Nephron progenitor cell (in vitro differentiated cells): ENCODE data around the gene VTN.

Experiments
- DNase-seq: peaks from one replicate; pipeline ENCODE4 v3.0.0; 2021
- H3K27ac Mint-ChIP-seq: 2 replicates; pipeline ENCODE4 v1.8.0; 2021; ENCODE audit warnings: mild to moderate bottlenecking, moderate library complexity, mixed read lengths
- H3K27me3 Mint-ChIP-seq: 2 replicates; pipeline ENCODE4 v1.8.0; 2021; ENCODE audit warnings: mild to moderate bottlenecking, low read depth, mixed read lengths; ENCODE audit not compliant: poor library complexity
- H3K36me3 Mint-ChIP-seq: 2 replicates; pipeline ENCODE4 v1.8.0; 2021; ENCODE audit warnings: low read depth, mixed read lengths
- H3K4me1 Mint-ChIP-seq: 2 replicates; pipeline ENCODE4 v1.8.0; 2021; ENCODE audit warnings: mixed read lengths
- H3K4me3 Mint-ChIP-seq: 2 replicates; pipeline ENCODE4 v1.8.0; 2021; ENCODE audit warnings: mild to moderate bottlenecking, moderate library complexity, mixed read lengths
- H3K9me3 Mint-ChIP-seq: 2 replicates; pipeline ENCODE4 v1.8.0; 2021; ENCODE audit warnings: mild to moderate bottlenecking, moderate library complexity, mixed read lengths
- TF ChIP-seq, protein P1 (sequence below): fragments of 200-600 bp; sonication (generic); IDR thresholded peaks from 2 replicates; pipeline ENCODE4 v1.5.0; 2021; ENCODE audit warnings: antibody characterized with exemption

Gene VTN

DNA sequence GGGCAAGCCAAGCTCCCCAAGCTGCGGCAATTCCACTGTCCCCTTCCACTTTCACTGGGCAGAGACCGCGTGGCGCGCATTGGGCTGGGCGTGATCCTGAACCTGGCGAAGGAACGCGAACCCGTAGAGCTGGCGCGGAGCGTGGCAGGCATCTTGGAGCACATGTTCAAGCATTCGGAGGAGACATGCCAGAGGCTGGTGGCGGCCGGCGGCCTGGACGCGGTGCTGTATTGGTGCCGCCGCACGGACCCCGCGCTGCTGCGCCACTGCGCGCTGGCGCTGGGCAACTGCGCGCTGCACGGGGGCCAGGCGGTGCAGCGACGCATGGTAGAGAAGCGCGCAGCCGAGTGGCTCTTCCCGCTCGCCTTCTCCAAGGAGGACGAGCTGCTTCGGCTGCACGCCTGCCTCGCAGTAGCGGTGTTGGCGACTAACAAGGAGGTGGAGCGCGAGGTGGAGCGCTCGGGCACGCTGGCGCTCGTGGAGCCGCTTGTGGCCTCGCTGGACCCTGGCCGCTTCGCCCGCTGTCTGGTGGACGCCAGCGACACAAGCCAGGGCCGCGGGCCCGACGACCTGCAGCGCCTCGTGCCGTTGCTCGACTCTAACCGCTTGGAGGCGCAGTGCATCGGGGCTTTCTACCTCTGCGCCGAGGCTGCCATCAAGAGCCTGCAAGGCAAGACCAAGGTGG is 11.2 kb upstream of the VTN start:
- Mint-ChIP-seq H3K4me3 (peak overlapping the region; percentile 37), H3K4me1 (peaks cover 7% of the 10 kb centered on the region), H3K27me3 (peaks cover 75% of the 10 kb centered on the region), H3K36me3 (peaks cover 9% of the 10 kb centered on the region), H3K9me3 (no peaks in the 10 kb centered on the region), H3K27ac (no peak overlapping the region)
- TF ChIP-seq, protein P1, sequence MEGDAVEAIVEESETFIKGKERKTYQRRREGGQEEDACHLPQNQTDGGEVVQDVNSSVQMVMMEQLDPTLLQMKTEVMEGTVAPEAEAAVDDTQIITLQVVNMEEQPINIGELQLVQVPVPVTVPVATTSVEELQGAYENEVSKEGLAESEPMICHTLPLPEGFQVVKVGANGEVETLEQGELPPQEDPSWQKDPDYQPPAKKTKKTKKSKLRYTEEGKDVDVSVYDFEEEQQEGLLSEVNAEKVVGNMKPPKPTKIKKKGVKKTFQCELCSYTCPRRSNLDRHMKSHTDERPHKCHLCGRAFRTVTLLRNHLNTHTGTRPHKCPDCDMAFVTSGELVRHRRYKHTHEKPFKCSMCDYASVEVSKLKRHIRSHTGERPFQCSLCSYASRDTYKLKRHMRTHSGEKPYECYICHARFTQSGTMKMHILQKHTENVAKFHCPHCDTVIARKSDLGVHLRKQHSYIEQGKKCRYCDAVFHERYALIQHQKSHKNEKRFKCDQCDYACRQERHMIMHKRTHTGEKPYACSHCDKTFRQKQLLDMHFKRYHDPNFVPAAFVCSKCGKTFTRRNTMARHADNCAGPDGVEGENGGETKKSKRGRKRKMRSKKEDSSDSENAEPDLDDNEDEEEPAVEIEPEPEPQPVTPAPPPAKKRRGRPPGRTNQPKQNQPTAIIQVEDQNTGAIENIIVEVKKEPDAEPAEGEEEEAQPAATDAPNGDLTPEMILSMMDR, result peak; percentile 41
- DNase-seq, result peak; percentile 70

DNA sequence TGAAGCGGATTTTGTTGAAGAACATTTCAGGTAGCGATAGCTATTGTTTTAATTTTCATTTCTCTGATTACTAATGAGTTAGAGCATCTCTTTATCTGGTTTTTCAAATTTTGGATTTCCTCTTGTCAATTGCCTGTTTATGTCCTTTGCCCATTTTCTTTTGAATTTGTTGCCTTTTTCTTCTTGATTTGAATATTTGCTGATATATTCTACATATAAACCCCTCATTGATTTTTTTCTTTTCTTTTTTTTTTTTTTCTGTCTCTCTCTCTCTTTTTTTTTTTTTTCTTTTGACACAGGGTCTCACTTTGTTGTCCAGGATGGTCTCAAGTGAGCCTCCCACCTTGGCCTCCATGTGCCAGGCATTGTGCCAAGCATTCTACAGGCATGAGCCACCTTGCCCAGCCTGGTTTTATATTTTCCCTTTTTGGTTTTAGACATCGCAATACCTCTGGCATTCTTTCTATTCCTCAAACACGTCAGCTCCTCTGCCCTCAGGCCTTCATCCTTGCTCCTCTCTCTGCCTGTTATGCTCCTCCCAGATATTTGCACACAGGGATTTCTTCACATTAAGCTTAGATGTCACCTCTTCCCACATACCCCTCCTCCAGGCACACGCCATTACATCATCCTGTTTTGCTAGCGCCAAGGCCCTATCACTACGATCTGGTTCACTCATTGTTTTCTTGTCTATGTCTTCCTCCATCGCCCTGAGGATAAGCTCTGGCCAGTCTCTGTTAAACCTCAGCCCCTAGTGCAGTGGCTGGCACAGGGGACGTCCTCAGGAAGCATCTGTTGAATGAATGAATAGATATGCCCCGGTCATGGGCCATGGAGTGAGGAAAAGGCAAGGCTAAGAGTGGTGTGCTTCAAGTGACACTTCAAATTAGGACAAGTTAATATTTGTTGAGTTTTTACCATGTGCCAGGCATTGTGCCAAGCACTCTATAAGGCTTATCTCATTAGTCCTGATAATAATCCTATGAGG is 10.0 kb upstream of the VTN start:
- Mint-ChIP-seq H3K9me3 (no peaks in the 10 kb centered on the region), H3K27me3 (peaks cover 65% of the 10 kb centered on the region), H3K27ac (no peak overlapping the region), H3K4me3 (peak overlapping the region; percentile 11), H3K36me3 (peaks cover 5% of the 10 kb centered on the region), H3K4me1 (peaks cover 7% of the 10 kb centered on the region)
- TF ChIP-seq, protein P1, result no peak
- no peak for DNase-seq

DNA sequence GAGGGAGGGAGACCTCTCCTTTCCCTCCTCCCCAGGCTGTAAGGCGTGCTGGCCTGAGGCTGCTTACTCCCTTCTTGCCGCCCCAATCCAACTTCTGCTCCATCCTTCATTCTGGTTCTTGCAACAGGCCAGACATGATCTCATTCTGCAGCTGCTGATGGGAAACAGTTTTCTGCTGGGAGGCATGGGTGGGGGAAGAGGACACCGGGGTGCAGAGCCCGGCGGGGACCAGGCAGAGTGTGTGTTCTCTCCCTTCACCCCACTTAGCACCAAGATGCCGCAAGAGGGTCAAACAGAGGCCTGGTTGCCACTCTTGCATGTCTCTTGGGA is 2.8 kb upstream of the VTN start:
- Mint-ChIP-seq H3K27ac (no peak overlapping the region), H3K9me3 (no peaks in the 10 kb centered on the region), H3K4me3 (peak overlapping the region; percentile 72), H3K4me1 (peaks cover 36% of the 10 kb centered on the region), H3K36me3 (no peaks in the 10 kb centered on the region), H3K27me3 (peaks cover 39% of the 10 kb centered on the region)
- TF ChIP-seq, protein P1, result no peak
- no peak for DNase-seq

DNA sequence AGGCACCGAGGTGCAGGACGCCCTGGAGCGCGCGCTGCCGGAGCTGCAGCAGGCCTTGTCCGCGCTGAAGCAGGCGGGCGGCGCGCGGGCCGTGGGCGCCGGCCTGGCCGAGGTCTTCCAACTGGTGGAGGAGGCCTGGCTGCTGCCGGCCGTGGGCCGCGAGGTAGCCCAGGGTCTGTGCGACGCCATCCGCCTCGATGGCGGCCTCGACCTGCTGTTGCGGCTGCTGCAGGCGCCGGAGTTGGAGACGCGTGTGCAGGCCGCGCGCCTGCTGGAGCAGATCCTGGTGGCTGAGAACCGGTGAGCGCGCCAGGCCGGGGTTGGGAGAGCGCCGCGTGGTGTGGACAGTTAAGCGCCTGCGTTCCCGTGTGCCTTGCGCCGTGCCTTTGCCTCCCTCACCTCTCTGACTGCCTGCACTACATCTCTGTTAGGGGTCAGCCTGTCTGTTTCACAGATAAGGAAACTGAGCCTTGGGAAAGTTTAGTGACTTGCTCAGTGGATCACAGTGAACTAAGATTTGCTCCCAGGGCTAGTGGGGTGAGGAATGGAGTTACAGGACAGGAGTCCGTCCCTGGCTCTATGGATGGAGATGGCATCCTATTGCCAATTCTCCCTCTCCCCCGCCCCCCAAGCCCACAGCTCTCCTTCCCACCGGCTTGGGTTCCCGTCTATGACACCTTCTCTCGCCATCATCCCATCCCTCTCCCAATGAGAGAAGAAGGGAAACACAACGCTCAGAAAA is 2.3 kb upstream of the VTN start:
- H3K4me1 Mint-ChIP-seq, result peaks cover 36% of the 10 kb centered on the region
- H3K27ac Mint-ChIP-seq, result no peak overlapping the region
- H3K36me3 Mint-ChIP-seq, result no peaks in the 10 kb centered on the region
- H3K27me3 Mint-ChIP-seq, result peaks cover 39% of the 10 kb centered on the region
- no peak for DNase-seq
- no peaks in the 10 kb centered on the region for H3K9me3 Mint-ChIP-seq
- TF ChIP-seq, protein P1, result no peak
- H3K4me3 Mint-ChIP-seq, result peak overlapping the region; percentile 72

DNA sequence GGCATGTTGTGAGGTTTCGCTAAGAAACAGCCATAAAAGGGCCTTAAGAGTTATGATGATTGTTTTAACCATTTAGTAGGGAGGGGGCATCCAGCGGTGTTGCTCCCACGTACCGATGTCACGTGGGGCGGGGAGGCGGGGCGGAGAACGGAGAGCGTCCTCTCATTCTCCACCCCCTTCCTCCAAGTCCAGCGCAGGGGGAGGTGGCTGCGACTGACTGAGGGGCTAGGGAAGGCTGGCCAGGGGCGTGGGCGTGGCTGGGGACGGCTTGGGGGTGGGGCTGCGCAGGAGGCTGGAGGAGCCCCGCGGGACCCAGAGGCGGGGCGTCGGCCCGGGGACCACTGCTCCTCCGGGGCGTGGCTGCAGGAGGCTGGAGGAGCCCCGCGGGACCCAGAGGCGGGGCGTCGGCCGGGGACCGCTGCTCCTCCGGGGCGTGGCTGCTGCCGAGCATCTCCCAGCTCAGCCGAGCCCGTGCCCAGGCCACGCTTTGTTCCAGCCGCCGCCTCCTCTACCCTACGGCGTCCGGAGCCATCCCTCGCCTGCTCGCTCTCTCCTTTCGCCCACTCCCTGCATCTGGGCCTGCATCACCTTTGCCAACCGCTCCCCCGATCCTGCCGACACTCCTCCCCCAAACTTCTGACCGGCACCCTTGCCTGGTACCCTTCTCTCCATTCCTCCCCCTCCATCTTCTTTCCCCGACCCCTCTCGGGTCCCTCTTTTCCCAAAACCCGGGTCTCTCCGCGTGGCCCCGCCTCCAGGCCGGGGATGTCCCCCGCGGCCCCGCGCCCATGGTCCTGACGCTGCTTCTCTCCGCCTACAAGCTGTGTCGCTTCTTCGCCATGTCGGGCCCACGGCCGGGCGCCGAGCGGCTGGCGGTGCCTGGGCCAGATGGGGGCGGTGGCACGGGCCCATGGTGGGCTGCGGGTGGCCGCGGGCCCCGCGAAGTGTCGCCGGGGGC is 1.4 kb upstream of the VTN start, which contains the start of gene SARM1:
SARM1 (plus strand) TSS at position 450 of the 958 bp plus-strand sequence; CDS start at position 789, 339 bp downstream.
- Mint-ChIP-seq H3K27me3 (peaks cover 39% of the 10 kb centered on the region), H3K9me3 (no peaks in the 10 kb centered on the region)
- DNase-seq, result peak; percentile 98

More for the DNA sequence above, 1.4 kb upstream of the VTN start, which contains the start of gene SARM1:
- no peaks in the 10 kb centered on the region for H3K36me3 Mint-ChIP-seq
- peak within 1 kb of the TSS; percentile 66 for H3K27ac Mint-ChIP-seq
- H3K4me3 Mint-ChIP-seq, result peak within 1 kb of the TSS; percentile 79
- TF ChIP-seq, protein P1, result no peak
- peaks cover 36% of the 10 kb centered on the region for H3K4me1 Mint-ChIP-seq
